SK-N-SH (cell line): Measurements from ENCODE around the gene BMI1. TPM values are rescaled to one million over a fixed set of nuclear protein-coding genes. Genes with fewer than 3 reads are reported as not detected.

Experiments
- CTCF ChIA-PET: fragments of 300-600, 350-600 bp; formaldehyde crosslinking; extraction: SDS; loops from one replicate; lab custom pipeline; 2021; lab: Yijun Ruan, JAX
- POLR2A ChIA-PET: fragments of 350-600 bp; sonication (Branson Sonifier 250); formaldehyde crosslinking; extraction: SDS; loops from one replicate; lab custom pipeline; 2020; ENCODE audit warnings: antibody characterized with exemption, inconsistent platforms; lab: Yijun Ruan, JAX
- DNase-seq: peaks from one replicate; pipeline ENCODE4 v3.0.0; 2012
- H2AFZ ChIP-seq: fragments of 200-600 bp; sonication (generic); 2 replicates; pipeline ENCODE4 v1.8.1; 2016; ENCODE audit warnings: antibody characterized with exemption, mild to moderate bottlenecking, low read depth
- H3F3A ChIP-seq: fragments of 200-600 bp; sonication (generic); replicated peaks from 2 replicates; pipeline ENCODE3; 2016; ENCODE audit warnings: antibody characterized with exemption, mild to moderate bottlenecking; ENCODE audit not compliant: insufficient read depth
- H3K27ac ChIP-seq, 2 experiments: fragments of 200-500 bp in 1 of 2; fragments of 200-600 bp in 1 of 2; sonication (Bioruptor generic) in 1 of 2; sonication (generic), shearing (Covaris generic) in 1 of 2; 2 replicates each; pipeline versions ENCODE4 v1.5.1 to v1.6.1; 2014 to 2016; ENCODE audit warnings: low read depth in 2 of 2, inconsistent platforms in 1 of 2, low read length in 1 of 2, mild to moderate bottlenecking in 1 of 2, mixed read lengths in 1 of 2
- H3K27me3 ChIP-seq: fragments of 200-600 bp; sonication (generic), shearing (Covaris generic); 2 replicates; pipeline ENCODE4 v1.6.1; 2016; ENCODE audit warnings: mixed run types; ENCODE audit not compliant: insufficient read depth
- H3K36me3 ChIP-seq, 2 experiments: fragments of 200-500 bp in 1 of 2; fragments of 200-600 bp in 1 of 2; sonication (Bioruptor generic) in 1 of 2; sonication (generic) in 1 of 2; replicated peaks in 1 of 2; 2 replicates each; pipeline versions ENCODE3 to v1.5.1; 2014 to 2016; ENCODE audit warnings: low read length in 1 of 2, mild to moderate bottlenecking in 1 of 2; ENCODE audit not compliant: insufficient read depth in 2 of 2, control insufficient read depth in 1 of 2
- H3K4me1 ChIP-seq, 2 experiments: fragments of 200-500 bp in 1 of 2; fragments of 200-600 bp in 1 of 2; sonication (Bioruptor generic) in 1 of 2; sonication (generic), shearing (Covaris generic) in 1 of 2; 2 replicates each; pipeline versions ENCODE4 v1.5.1 to v1.6.1; 2014 to 2016; ENCODE audit warnings: low read depth in 1 of 2, low read length in 1 of 2, mixed run types in 1 of 2; ENCODE audit not compliant: insufficient read depth in 2 of 2, control insufficient read depth in 1 of 2
- H3K4me2 ChIP-seq: fragments of 200-600 bp; sonication (generic), shearing (Covaris generic); 2 replicates; pipeline ENCODE4 v1.6.1; 2017; ENCODE audit warnings: mixed run types
- H3K4me3 ChIP-seq, 2 experiments: fragments of 200-500 bp in 1 of 2; fragments of 200-600 bp in 1 of 2; sonication (Bioruptor generic) in 1 of 2; sonication (generic), shearing (Covaris generic) in 1 of 2; 2 replicates each; pipeline versions ENCODE4 v1.5.1 to v1.8.1; 2014 to 2016; ENCODE audit warnings: low read depth in 2 of 2, inconsistent platforms in 1 of 2, low read length in 1 of 2, mild to moderate bottlenecking in 1 of 2, mixed read lengths in 1 of 2, moderate library complexity in 1 of 2
- H3K79me2 ChIP-seq: fragments of 200-600 bp; sonication (generic); 2 replicates; pipeline ENCODE4 v1.8.1; 2017; ENCODE audit warnings: mild to moderate bottlenecking; ENCODE audit not compliant: insufficient read depth
- H3K9ac ChIP-seq: fragments of 200-600 bp; sonication (generic); 2 replicates; pipeline ENCODE4 v1.6.1; 2017; ENCODE audit warnings: mixed run types
- H3K9me2 ChIP-seq: fragments of 200-600 bp; sonication (generic); 2 replicates; pipeline ENCODE4 v1.6.1; 2017; ENCODE audit warnings: mixed run types
- H3K9me3 ChIP-seq: fragments of 200-600 bp; sonication (generic); 2 replicates; pipeline ENCODE4 v1.6.1; 2017; ENCODE audit warnings: mixed run types, mild to moderate bottlenecking, moderate library complexity
- H4K20me1 ChIP-seq: fragments of 200-600 bp; sonication (generic); 2 replicates; pipeline ENCODE4 v1.6.1; 2017; ENCODE audit warnings: mild to moderate bottlenecking, mixed run types; ENCODE audit not compliant: insufficient read depth
- CTCF ChIP-seq: fragments of 200-600 bp; sonication (generic); IDR thresholded peaks from 2 replicates; pipeline ENCODE4 v1.6.1; 2017; ENCODE audit warnings: antibody characterized with exemption, mild to moderate bottlenecking, moderate library complexity
- ELF1 ChIP-seq: IDR thresholded peaks from 2 replicates; pipeline ENCODE4 v1.4.0; 2012
- EZH2phosphoT487 ChIP-seq: fragments of 200-600 bp; sonication (generic); IDR thresholded peaks from 2 replicates; pipeline ENCODE4 v1.6.1; 2017; ENCODE audit warnings: low read depth, mixed run types, mild to moderate bottlenecking, antibody characterized with exemption, moderate library complexity, borderline replicate concordance
- FOSL2 ChIP-seq: IDR thresholded peaks from 2 replicates; pipeline ENCODE4 v1.4.0; 2012; ENCODE audit warnings: low read depth, mild to moderate bottlenecking, moderate library complexity, borderline replicate concordance
- GABPA ChIP-seq: IDR thresholded peaks from 2 replicates; pipeline ENCODE4 v1.4.0; 2012; ENCODE audit warnings: low read depth, mild to moderate bottlenecking
- GATA2 ChIP-seq: sonication (generic); formaldehyde crosslinking; IDR thresholded peaks from 2 replicates; pipeline ENCODE4 v1.5.0; 2020; ENCODE audit warnings: mild to moderate bottlenecking, missing genetic modification reagents
- MXI1 ChIP-seq: IDR thresholded peaks from 2 replicates; pipeline ENCODE4 v1.6.1; 2012; ENCODE audit warnings: mild to moderate bottlenecking, low read depth, low read length, improper control_type of control experiment
- NRF1 ChIP-seq: IDR thresholded peaks from 2 replicates; pipeline ENCODE4 v1.6.1; 2012; ENCODE audit warnings: low read depth, mild to moderate bottlenecking, low read length
- POLR2AphosphoS5 ChIP-seq: IDR thresholded peaks from 2 replicates; pipeline ENCODE4 v1.6.1; 2012; ENCODE audit warnings: low read depth, low read length
- RAD21 ChIP-seq: IDR thresholded peaks from 2 replicates; pipeline ENCODE4 v1.6.1; 2012; ENCODE audit warnings: mild to moderate bottlenecking, low read length
- RCOR1 ChIP-seq: fragments of 150-350 bp; IDR thresholded peaks from 2 replicates; pipeline ENCODE4 v1.6.1; 2017; ENCODE audit warnings: antibody characterized with exemption, low read length
- REST ChIP-seq: IDR thresholded peaks from 2 replicates; pipeline ENCODE4 v1.6.1; 2012; ENCODE audit warnings: mild to moderate bottlenecking, low read depth, low read length, moderate library complexity
- RFX5 ChIP-seq: IDR thresholded peaks from 2 replicates; pipeline ENCODE4 v1.6.1; 2012; ENCODE audit warnings: mild to moderate bottlenecking, improper control_type of control experiment, low read length
- RXRA ChIP-seq: IDR thresholded peaks from 2 replicates; pipeline ENCODE4 v1.4.0; 2012; ENCODE audit warnings: low read depth, mild to moderate bottlenecking, borderline replicate concordance
- SMC3 ChIP-seq: IDR thresholded peaks from 2 replicates; pipeline ENCODE4 v1.6.1; 2012; ENCODE audit warnings: low read depth, low read length, improper control_type of control experiment
- TAF1 ChIP-seq: IDR thresholded peaks from 2 replicates; pipeline ENCODE4 v1.6.1; 2012; ENCODE audit warnings: low read depth, mild to moderate bottlenecking, low read length, moderate library complexity, borderline replicate concordance
- TEAD4 ChIP-seq: IDR thresholded peaks from 2 replicates; pipeline ENCODE4 v1.4.0; 2012; ENCODE audit warnings: mild to moderate bottlenecking, borderline replicate concordance; ENCODE audit not compliant: insufficient read depth
- USF1 ChIP-seq: IDR thresholded peaks from 2 replicates; pipeline ENCODE4 v1.4.0; 2012; ENCODE audit warnings: low read depth, borderline replicate concordance
- WGBS: methylation state at CpG from one replicate; pipeline ENCODE4 v1.1.6; 2017; ENCODE audit warnings: low lambda C conversion rate; 5-methylcytosine and 5-hydroxymethylcytosine counted together
- polyA plus RNA-seq, 3 experiments: library from polyadenylated mRNA; depleted of rRNA; stranded (reverse); fragments of >200 nt; gene quantifications; 2 replicates each; pipeline ENCODE4 v1.2.3, GENCODE V29; 2012
- TF ChIP-seq, protein P1 (sequence below): fragments of 150-350 bp; IDR thresholded peaks from 2 replicates; pipeline ENCODE4 v1.6.1; 2017; ENCODE audit warnings: antibody characterized with exemption, low read length, low read depth, borderline replicate concordance
- TF ChIP-seq, protein P2 (sequence below): IDR thresholded peaks from 2 replicates; pipeline ENCODE4 v1.4.0; 2012; ENCODE audit warnings: low read depth

The BMI1 gene
- polyA plus RNA-seq, 1 of the 3 experiments (the other 2 are of a cell fraction) = 15.5 TPM

DNA sequence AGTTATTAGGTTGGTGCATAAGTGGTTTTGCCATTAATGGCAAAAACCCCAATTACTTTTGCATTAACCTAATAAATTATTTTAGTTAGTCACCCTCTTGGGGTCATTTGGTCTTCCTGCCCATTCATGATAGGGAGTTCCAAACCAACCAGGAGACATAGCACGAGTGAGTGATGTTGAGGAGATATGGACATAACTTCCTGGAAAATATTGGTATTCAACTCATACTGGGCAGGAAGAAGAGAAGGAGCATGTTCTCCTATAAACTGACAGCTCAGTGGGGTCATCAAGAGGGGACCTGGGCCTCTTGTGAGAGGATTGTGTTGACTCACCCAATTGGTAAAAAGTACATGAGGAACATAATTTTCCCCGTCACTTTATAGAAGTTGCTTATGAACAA lies 48.1 kb downstream of the BMI1 start:
- no peaks in the 10 kb centered on the region for H3K79me2 ChIP-seq
- 47% methylated on average over 2 of the region's 2 CpGs for WGBS
- ChIA-PET POLR2A (no interaction called here), CTCF (no interaction called here)
- no peaks in the 10 kb centered on the region for H4K20me1 ChIP-seq
- no peak overlapping the region for H3K27ac ChIP-seq
- no peaks in the 10 kb centered on the region for H3K9me3 ChIP-seq
- no peak overlapping the region for H3K4me2 ChIP-seq
- no peaks in the 10 kb centered on the region for H3K4me1 ChIP-seq
- TF ChIP-seq POLR2AphosphoS5 (no peak), USF1 (no peak), ELF1 (no peak), GABPA (no peak), REST (no peak), RCOR1 (no peak), RAD21 (no peak), SMC3 (no peak), RXRA (no peak), FOSL2 (no peak), TEAD4 (no peak), EZH2phosphoT487 (no peak), RFX5 (no peak), TAF1 (no peak), CTCF (no peak), MXI1 (no peak), NRF1 (no peak), GATA2 (CRISPR knock-in tag) (no peak)
- TF ChIP-seq, protein P1, sequence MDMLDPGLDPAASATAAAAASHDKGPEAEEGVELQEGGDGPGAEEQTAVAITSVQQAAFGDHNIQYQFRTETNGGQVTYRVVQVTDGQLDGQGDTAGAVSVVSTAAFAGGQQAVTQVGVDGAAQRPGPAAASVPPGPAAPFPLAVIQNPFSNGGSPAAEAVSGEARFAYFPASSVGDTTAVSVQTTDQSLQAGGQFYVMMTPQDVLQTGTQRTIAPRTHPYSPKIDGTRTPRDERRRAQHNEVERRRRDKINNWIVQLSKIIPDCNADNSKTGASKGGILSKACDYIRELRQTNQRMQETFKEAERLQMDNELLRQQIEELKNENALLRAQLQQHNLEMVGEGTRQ = no peak
- TF ChIP-seq, protein P2, sequence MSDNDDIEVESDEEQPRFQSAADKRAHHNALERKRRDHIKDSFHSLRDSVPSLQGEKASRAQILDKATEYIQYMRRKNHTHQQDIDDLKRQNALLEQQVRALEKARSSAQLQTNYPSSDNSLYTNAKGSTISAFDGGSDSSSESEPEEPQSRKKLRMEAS = no peak
- H3F3A ChIP-seq = no peaks in the 10 kb centered on the region
- H3K9me2 ChIP-seq = no peaks in the 10 kb centered on the region
- no peak overlapping the region for H2AFZ ChIP-seq
- no peak for DNase-seq
- no peak overlapping the region for H3K9ac ChIP-seq
- no peaks in the 10 kb centered on the region for H3K36me3 ChIP-seq
- H3K4me3 ChIP-seq = no peak overlapping the region
- H3K27me3 ChIP-seq = no peaks in the 10 kb centered on the region
